ENCODE results near the gene AXIN1.

The AXIN1 gene

DNA sequence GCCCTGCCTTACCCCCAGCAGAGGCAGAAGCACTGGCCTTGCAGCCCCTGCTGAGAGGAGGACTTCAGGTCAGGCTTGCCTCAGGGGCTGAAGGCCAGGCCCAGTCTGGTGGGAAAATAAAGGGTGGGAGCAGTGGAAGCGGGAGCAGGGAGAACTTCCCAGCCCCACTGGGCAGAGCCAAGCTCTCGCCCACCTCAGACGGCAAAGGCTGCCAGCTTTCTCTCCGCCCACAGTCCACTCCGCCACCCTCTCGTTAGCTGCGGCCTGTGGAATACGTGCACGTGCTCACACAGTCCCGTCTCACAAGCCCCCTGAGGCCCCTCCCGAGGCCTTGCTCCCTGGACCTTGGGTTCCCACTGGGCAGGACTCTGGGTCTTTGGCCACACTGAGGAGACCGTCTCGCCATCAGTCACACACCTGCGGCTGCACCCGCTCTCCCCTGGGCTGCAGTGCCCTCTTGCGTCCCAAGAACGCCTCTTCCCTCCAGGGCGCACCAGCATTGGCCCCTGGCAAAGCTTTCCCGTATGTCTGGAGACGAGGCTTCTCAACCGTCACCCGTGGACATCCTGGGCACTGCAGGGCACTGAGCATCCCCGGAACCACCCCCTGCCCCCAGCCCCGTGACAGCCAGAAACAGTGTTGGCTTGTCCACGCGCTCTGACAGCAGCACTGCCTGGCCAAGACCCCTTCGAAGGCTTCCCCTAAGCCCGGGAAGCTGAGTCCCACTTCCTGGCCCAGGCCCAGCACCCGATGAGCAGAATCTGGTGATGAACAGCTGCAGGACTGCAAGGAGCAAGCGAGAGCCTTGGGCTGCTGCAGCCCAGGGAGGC, 9.6 kb upstream of the AXIN1 start:
- TF ChIP-seq, protein P1, sequence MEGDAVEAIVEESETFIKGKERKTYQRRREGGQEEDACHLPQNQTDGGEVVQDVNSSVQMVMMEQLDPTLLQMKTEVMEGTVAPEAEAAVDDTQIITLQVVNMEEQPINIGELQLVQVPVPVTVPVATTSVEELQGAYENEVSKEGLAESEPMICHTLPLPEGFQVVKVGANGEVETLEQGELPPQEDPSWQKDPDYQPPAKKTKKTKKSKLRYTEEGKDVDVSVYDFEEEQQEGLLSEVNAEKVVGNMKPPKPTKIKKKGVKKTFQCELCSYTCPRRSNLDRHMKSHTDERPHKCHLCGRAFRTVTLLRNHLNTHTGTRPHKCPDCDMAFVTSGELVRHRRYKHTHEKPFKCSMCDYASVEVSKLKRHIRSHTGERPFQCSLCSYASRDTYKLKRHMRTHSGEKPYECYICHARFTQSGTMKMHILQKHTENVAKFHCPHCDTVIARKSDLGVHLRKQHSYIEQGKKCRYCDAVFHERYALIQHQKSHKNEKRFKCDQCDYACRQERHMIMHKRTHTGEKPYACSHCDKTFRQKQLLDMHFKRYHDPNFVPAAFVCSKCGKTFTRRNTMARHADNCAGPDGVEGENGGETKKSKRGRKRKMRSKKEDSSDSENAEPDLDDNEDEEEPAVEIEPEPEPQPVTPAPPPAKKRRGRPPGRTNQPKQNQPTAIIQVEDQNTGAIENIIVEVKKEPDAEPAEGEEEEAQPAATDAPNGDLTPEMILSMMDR (conservative IDR thresholded peaks at IDR 0.05; ENCODE audit: low read depth, low read length): peak; percentile 66
- DNase-seq (ENCODE audit: low read depth): no peak
- no peak overlapping the region for H3K4me3 ChIP-seq (ENCODE audit: low read length)

GRCh38 chr16:361341-361871, 8.9 kb upstream of the AXIN1 start:
- TF ChIP-seq, protein P1 (conservative IDR thresholded peaks at IDR 0.05; ENCODE audit: low read depth, low read length): no peak

DNA sequence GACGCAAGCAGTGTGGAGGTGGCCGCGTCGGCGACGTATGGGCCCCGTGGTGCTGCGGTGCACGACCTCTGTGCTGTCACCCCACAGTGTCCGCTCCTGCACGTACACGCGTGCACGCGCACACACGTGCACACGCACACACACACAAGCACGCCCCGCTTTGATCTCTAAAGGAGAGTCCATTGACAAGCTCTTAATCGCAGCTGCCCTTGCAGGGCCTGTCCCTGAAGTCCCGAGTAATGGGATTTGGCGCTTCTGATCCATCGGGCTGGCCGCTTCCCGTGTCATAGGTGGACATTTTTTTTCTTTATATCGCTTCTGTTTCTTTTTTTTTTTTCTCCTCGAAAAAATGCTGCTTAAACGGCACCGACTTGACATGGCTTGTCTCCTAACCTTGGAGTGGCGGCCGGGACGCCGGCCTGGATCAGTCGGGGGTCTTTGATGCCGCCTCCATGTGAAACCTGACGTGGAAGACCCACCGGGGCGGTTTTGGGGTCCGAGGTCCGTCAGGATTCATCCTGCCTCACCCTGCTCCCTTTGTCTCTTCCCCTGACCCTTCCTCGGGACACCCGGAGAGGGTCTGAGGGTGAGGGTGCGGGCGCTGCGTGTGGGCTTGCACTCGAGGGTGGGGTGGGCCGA, 8.3 kb upstream of the AXIN1 start:
- H3K4me3 ChIP-seq (ENCODE audit: low read length): no peak overlapping the region
- TF ChIP-seq, protein P1 (conservative IDR thresholded peaks at IDR 0.05; ENCODE audit: low read depth, low read length): no peak
- no peak for DNase-seq (ENCODE audit: low read depth)

More at GRCh38 chr16:361341-361871, 8.9 kb upstream of the AXIN1 start:
- no peak overlapping the region for H3K4me3 ChIP-seq (ENCODE audit: low read length)
- DNase-seq (ENCODE audit: low read depth): no peak

DNA sequence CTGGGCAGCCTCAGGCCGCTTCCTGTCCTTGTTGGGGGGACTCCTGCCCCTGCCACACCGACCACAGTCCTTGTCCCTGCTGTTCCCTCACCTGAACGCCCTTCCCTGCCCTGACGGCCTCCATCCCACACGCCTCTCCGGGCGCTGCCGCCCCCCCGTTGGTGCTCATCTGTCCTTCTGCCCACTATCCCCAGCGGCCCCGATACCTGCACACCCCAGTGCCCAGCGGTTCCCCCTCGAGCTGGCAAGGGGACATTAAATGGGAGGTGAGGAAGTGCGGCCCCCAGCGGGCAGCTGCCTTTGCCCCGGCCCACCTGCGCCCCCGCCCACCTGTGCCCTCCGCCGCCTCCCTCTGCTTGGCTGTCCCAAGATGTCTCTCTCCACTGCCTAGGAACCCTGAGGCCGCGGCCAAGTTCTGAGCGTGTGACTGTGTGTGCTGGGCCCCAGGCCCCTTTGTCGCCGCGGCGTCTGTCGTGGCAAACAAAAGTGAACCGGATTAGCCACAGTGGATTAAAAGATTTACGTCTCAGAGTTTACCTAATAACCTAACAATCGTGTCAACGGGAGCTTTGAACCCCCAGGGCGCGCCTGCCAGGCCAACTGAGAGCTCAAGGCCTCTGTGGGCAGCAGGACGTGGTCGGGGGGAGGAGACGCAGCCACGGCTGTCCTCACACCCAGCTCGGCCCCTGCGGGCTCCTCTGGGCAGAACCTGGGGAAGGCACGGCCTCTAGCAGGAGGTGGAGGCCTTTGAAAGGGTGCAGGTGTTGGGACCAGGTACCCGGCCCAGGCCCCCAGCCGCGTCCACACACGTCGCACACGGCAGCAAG, 7.6 kb upstream of the AXIN1 start:
- peak; percentile 43 for DNase-seq (ENCODE audit: low read depth)
- TF ChIP-seq, protein P1 (conservative IDR thresholded peaks at IDR 0.05; ENCODE audit: low read depth, low read length): no peak
- no peak overlapping the region for H3K4me3 ChIP-seq (ENCODE audit: low read length)

GRCh38 chr16:359067-359763, 6.7 kb upstream of the AXIN1 start:
- no peak for DNase-seq (ENCODE audit: low read depth)
- TF ChIP-seq, protein P1 (conservative IDR thresholded peaks at IDR 0.05; ENCODE audit: low read depth, low read length): no peak
- H3K4me3 ChIP-seq (ENCODE audit: low read length): no peak overlapping the region

- TF ChIP-seq, protein P1 (conservative IDR thresholded peaks at IDR 0.05; ENCODE audit: low read depth, low read length): no peak
- DNase-seq (ENCODE audit: low read depth): no peak
- no peak overlapping the region for H3K4me3 ChIP-seq (ENCODE audit: low read length)
Measured at GRCh38 chr16:356741-357140, 4.2 kb upstream of the AXIN1 start.

Measured in retinal pigment epithelial cell (primary cell).